BJ (cell line): Measurements from ENCODE around the gene OXLD1. TPM values are rescaled to one million over a fixed set of nuclear protein-coding genes. Genes with fewer than 3 reads are reported as not detected.

ENCODE experiments used
- CTCF ChIA-PET: fragments of 350-600 bp; formaldehyde crosslinking; extraction: SDS; loops from one replicate; lab custom pipeline; 2021; ENCODE audit warnings: antibody characterized with exemption, inconsistent platforms; lab: Yijun Ruan, JAX
- POLR2A ChIA-PET: fragments of 300-600 bp; sonication (Branson Sonifier 250); formaldehyde crosslinking; extraction: SDS; loops from one replicate; lab custom pipeline; 2021; ENCODE audit warnings: antibody characterized with exemption; lab: Charles Lee
- DNase-seq: peaks from one replicate; pipeline ENCODE4 v3.0.0-alpha.2; 2011; ENCODE audit warnings: low read depth
- H3K27me3 ChIP-seq: 2 replicates; pipeline ENCODE4 v1.6.0; 2011; ENCODE audit warnings: low read length; ENCODE audit not compliant: control insufficient read depth, insufficient read depth
- H3K36me3 ChIP-seq: 2 replicates; pipeline ENCODE4 v1.5.1; 2011; ENCODE audit warnings: low read length; ENCODE audit not compliant: control insufficient read depth, insufficient read depth
- H3K4me3 ChIP-seq: 2 replicates; pipeline ENCODE4 v1.5.1; 2011; ENCODE audit warnings: low read depth, mild to moderate bottlenecking, control low read depth, low read length
- polyA plus RNA-seq: library from polyadenylated mRNA; depleted of rRNA; stranded (reverse); fragments of >200 nt; gene quantifications from 2 replicates; pipeline ENCODE4 v1.2.3, GENCODE V29; 2011
- TF ChIP-seq, protein P1 (sequence below): IDR thresholded peaks from 2 replicates; pipeline ENCODE4 v1.5.1; 2011; ENCODE audit warnings: low read depth, mild to moderate bottlenecking, control low read depth, inconsistent platforms, low read length, moderate library complexity; ENCODE audit not compliant: insufficient read depth

Gene OXLD1
- polyA plus RNA-seq, 1 experiment, result 29.6 TPM

DNA sequence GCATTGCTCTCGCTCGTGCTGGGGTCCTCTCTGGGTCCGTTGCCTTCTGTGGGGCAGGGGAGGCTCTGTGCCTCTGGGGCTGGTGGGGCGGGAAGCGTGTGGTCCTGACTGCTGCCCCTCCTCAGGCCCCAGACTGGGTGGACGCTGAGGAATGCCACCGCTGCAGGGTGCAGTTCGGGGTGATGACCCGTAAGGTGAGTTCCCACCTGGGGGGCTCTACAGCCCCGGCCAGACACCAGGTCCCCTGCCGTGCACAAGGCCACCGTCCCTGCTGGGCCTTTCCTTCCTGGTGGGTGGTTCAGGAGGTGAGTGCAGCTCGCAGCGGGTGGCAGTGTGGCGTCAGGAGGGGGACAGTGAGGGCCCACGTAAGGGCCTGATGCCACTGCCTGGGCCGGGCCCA lies 24.1 kb upstream of the OXLD1 start:
- H3K36me3 ChIP-seq, result peaks cover 74% of the 10 kb centered on the region
- DNase-seq, result no peak
- ChIA-PET POLR2A (no interaction called here), CTCF (no interaction called here)
- no peaks in the 10 kb centered on the region for H3K27me3 ChIP-seq
- TF ChIP-seq, protein P1, sequence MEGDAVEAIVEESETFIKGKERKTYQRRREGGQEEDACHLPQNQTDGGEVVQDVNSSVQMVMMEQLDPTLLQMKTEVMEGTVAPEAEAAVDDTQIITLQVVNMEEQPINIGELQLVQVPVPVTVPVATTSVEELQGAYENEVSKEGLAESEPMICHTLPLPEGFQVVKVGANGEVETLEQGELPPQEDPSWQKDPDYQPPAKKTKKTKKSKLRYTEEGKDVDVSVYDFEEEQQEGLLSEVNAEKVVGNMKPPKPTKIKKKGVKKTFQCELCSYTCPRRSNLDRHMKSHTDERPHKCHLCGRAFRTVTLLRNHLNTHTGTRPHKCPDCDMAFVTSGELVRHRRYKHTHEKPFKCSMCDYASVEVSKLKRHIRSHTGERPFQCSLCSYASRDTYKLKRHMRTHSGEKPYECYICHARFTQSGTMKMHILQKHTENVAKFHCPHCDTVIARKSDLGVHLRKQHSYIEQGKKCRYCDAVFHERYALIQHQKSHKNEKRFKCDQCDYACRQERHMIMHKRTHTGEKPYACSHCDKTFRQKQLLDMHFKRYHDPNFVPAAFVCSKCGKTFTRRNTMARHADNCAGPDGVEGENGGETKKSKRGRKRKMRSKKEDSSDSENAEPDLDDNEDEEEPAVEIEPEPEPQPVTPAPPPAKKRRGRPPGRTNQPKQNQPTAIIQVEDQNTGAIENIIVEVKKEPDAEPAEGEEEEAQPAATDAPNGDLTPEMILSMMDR, result no peak
- no peak overlapping the region for H3K4me3 ChIP-seq

DNA sequence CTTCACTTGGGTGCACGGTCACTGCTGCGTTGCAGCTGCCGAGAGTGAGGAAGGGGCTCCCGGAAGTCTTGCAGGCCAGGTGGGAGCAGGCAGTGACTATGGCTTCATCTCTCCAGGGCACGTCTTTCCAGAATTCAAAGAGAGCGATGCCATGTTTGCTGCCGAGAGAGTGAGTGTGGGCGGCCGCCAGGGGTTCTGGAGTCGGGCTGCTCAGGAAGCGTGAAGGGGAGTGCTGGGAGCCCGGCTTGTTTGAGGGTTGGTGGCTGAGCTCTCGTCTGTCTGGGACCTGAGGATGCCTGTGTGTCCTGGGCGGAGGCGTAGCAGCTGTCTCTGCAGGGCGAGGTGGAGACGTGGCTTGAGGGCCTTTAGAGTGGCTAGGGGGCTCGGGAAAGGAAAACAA lies 23.7 kb upstream of the OXLD1 start:
- Histone ChIP-seq H3K36me3 (peaks cover 75% of the 10 kb centered on the region), H3K27me3 (no peaks in the 10 kb centered on the region), H3K4me3 (no peak overlapping the region)
- CTCF ChIA-PET, result no interaction called here
- POLR2A ChIA-PET, result no interaction called here
- DNase-seq, result no peak
- TF ChIP-seq, protein P1, result no peak

DNA sequence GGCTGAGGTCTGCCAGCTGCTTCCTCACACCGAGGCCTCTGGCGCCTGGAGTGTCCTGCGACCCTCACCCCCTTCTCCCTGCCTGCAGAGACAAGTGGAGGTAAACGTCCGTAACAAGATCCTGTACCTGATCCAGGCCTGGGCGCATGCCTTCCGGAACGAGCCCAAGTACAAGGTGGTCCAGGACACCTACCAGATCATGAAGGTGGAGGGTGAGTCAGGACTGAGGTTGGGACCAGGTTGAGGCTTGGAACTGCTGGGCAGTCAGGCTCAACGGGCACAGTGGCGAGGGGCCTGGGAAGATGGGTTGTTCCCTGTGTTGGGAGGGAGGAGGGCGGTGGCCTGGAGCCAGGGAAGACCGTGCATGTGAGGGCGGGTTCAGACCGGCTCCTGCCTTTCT lies 22.2 kb upstream of the OXLD1 start:
- DNase-seq, result no peak
- Histone ChIP-seq H3K4me3 (no peak overlapping the region), H3K27me3 (no peaks in the 10 kb centered on the region), H3K36me3 (peaks cover 64% of the 10 kb centered on the region)
- TF ChIP-seq, protein P1, result no peak
- CTCF ChIA-PET, result no interaction called here
- POLR2A ChIA-PET, result no interaction called here

DNA sequence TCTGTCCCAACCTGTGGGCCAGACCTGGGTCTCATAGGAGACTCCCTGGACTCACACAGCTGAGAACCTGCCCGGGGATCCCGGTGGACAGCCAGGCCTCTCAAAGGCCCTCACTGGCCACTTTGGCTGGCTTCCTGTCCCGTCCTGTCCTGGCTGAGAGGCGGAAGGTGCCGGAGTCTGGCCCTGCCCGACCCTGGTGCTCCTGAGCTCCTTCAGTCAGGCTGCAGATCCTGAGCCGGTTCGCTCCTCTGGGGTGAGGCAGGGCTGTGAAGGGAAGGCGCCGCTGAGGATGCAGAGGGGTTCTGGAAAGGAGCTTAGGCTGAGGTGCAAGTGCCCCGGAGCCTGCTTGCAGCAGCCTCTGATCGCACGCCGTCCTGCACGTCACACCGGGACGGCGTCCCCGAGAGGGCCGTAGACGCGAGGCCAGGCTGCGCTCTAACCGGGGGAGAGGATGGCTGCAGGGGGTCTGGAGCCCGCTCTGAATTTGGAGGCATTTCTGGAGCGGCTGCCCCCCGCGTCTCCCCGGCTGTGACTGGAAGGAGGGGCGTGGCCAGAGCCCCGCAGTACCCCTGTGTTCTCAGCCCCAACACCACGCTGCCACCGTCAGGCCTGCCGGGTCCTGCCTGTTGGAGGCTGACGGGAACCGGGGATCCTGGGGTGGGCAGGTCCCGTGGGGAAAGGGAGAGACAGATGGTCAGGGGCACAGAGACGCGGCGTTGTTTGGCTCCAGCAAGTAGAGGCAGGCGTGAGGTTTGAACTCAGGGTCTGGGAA lies 21.6 kb upstream of the OXLD1 start:
- Histone ChIP-seq H3K27me3 (no peaks in the 10 kb centered on the region), H3K36me3 (peaks cover 61% of the 10 kb centered on the region), H3K4me3 (no peak overlapping the region)
- POLR2A ChIA-PET, result no interaction called here
- no peak for DNase-seq
- TF ChIP-seq, protein P1, result no peak
- CTCF ChIA-PET, result no interaction called here

DNA sequence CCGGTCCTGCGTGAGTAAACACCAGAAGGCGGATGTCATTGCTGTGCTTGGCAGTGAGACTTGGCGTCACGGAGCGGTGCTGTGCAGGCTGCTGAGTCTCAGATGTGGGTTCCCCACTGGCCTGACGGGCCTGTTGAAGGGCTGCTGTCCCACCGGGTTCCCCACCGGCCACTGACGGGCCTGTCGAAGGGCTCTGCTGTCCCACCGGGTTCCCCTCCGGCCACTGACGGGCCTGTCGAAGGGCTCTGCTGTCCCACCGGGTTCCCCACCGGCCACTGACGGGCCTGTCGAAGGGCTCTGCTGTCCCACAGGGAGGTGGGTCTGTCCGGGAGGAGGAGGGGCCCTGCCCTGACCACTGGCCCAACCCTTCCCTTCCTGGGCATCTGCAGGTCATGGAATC lies 20.2 kb upstream of the OXLD1 start:
- Histone ChIP-seq H3K4me3 (no peak overlapping the region), H3K27me3 (no peaks in the 10 kb centered on the region), H3K36me3 (peaks cover 55% of the 10 kb centered on the region)
- DNase-seq, result no peak
- ChIA-PET POLR2A (no interaction called here), CTCF (interaction anchor here (0.6 kb wide), 1 partner anchor 313 kb away, joined by 3 read pairs; no protein-coding TSS in a partner anchor)
- TF ChIP-seq, protein P1, result no peak
